GM18861 (cell line): ENCODE data around the gene SSBP2.
A peak's percentile ranks its signal among the peaks of the same experiment; 100 is the strongest.

Source experiments
- ATAC-seq: cut with Tn5 transposase; IDR thresholded peaks from one replicate; pipeline ENCODE4 v1.9.1; 2021; ENCODE audit not compliant: unreplicated experiment

The SSBP2 gene

GRCh38 chr5:81767097-81767496, 16.2 kb upstream of the SSBP2 start:
- ATAC-seq: no peak

- ATAC-seq: no peak
These were observed 15.7 kb upstream of the SSBP2 start for GRCh38 chr5:81766611-81767010.

- no peak for ATAC-seq
These were observed 12.5 kb upstream of the SSBP2 start for GRCh38 chr5:81763294-81763928.

GRCh38 chr5:81762853-81763252, 12.0 kb upstream of the SSBP2 start:
- no peak for ATAC-seq

GRCh38 chr5:81762401-81762800, 11.5 kb upstream of the SSBP2 start:
- ATAC-seq: no peak

GRCh38 chr5:81761970-81762369, 11.1 kb upstream of the SSBP2 start:
- no peak for ATAC-seq

- ATAC-seq: no peak
These were observed 10.4 kb upstream of the SSBP2 start for GRCh38 chr5:81761270-81761669.

GRCh38 chr5:81760521-81760920, 9.6 kb upstream of the SSBP2 start:
- ATAC-seq: no peak

GRCh38 chr5:81759632-81760005, 8.7 kb upstream of the SSBP2 start:
- ATAC-seq: no peak

- no peak for ATAC-seq
These were observed 6.5 kb upstream of the SSBP2 start for GRCh38 chr5:81757404-81757803.

GRCh38 chr5:81756016-81756415, 5.1 kb upstream of the SSBP2 start:
- no peak for ATAC-seq

GRCh38 chr5:81755320-81755719, 4.4 kb upstream of the SSBP2 start:
- no peak for ATAC-seq

GRCh38 chr5:81754621-81755020, 3.7 kb upstream of the SSBP2 start:
- ATAC-seq: no peak

- ATAC-seq: no peak
These were observed 2.5 kb upstream of the SSBP2 start for GRCh38 chr5:81753429-81753828.

- no peak for ATAC-seq
These were observed 1.7 kb upstream of the SSBP2 start for GRCh38 chr5:81752644-81752963.

GRCh38 chr5:81751836-81752643, 1.1 kb upstream of the SSBP2 start:
- ATAC-seq: no peak

- ATAC-seq: no peak
These were observed 439 bp downstream of the SSBP2 start for GRCh38 chr5:81750308-81751008.

GRCh38 chr5:81749561-81750307, 1.2 kb downstream of the SSBP2 start:
- peak; percentile 35 for ATAC-seq

GRCh38 chr5:81749192-81749560, 1.7 kb downstream of the SSBP2 start:
- no peak for ATAC-seq

- no peak for ATAC-seq
These were observed 2.3 kb downstream of the SSBP2 start for GRCh38 chr5:81748556-81748955.

- no peak for ATAC-seq
These were observed 3.9 kb downstream of the SSBP2 start for GRCh38 chr5:81747030-81747429.

- no peak for ATAC-seq
These were observed 10.1 kb downstream of the SSBP2 start for GRCh38 chr5:81740758-81741157.
